Bronchial epithelial cell (primary cell): ENCODE data around the gene SEMA5B. TPM values are rescaled to one million over a fixed set of nuclear protein-coding genes. Genes with fewer than 3 reads are reported as not detected.

Source experiments
- DNase-seq: peaks from one replicate; pipeline ENCODE4 v3.0.0-alpha.2; 2010; ENCODE audit warnings: low read depth
- FAIRE-seq: peaks from 2 replicates; lab custom pipeline; 2011; peaks lifted over from hg19 to GRCh38; lab: Jason Lieb, UNC
- H3K27me3 ChIP-seq: 2 replicates; pipeline ENCODE4 v1.5.1; 2011; ENCODE audit warnings: low read length; ENCODE audit not compliant: control insufficient read depth, insufficient read depth
- H3K36me3 ChIP-seq: 2 replicates; pipeline ENCODE4 v1.5.1; 2011; ENCODE audit warnings: low read length; ENCODE audit not compliant: control insufficient read depth, insufficient read depth
- H3K4me3 ChIP-seq: 2 replicates; pipeline ENCODE4 v1.5.1; 2011; ENCODE audit warnings: mild to moderate bottlenecking, low read depth, low read length, control low read depth
- total RNA-seq: library from RNA; depleted of rRNA; stranded (reverse); fragments of >200 nt; gene quantifications from 2 replicates; pipeline ENCODE4 v1.2.1, GENCODE V29; 2014
- TF ChIP-seq, protein P1 (sequence below): IDR thresholded peaks from 2 replicates; pipeline ENCODE4 v1.5.1; 2011; ENCODE audit warnings: mild to moderate bottlenecking, moderate library complexity, low read length, control low read depth, inconsistent platforms; ENCODE audit not compliant: insufficient read depth, severe bottlenecking

Gene SEMA5B
- total RNA-seq, 1 donor from 2014 or later = under 0.01 TPM

DNA sequence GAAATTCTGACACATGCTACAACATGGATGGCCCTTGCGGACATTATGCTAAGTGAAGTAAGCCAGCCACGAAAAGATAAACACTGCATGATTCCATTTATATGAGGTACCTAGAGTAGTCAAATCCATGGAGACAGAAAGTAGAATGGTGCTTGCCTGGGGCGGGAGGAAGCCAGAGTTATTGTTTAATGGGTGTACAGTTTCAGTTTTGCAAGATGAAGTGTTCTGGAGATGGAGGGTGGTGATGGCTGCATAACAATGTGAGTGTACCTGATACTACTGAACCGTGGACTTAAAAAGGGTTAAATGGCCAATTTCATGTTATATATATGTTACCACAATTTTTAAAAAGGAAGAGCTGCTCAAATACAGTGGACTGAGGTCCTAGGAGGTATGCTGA, 66.9 kb downstream of the SEMA5B start:
- peaks cover 9% of the 10 kb centered on the region for H3K27me3 ChIP-seq
- FAIRE-seq (no peak), DNase-seq (no peak)
- H3K36me3 ChIP-seq = no peaks in the 10 kb centered on the region
- TF ChIP-seq, protein P1, sequence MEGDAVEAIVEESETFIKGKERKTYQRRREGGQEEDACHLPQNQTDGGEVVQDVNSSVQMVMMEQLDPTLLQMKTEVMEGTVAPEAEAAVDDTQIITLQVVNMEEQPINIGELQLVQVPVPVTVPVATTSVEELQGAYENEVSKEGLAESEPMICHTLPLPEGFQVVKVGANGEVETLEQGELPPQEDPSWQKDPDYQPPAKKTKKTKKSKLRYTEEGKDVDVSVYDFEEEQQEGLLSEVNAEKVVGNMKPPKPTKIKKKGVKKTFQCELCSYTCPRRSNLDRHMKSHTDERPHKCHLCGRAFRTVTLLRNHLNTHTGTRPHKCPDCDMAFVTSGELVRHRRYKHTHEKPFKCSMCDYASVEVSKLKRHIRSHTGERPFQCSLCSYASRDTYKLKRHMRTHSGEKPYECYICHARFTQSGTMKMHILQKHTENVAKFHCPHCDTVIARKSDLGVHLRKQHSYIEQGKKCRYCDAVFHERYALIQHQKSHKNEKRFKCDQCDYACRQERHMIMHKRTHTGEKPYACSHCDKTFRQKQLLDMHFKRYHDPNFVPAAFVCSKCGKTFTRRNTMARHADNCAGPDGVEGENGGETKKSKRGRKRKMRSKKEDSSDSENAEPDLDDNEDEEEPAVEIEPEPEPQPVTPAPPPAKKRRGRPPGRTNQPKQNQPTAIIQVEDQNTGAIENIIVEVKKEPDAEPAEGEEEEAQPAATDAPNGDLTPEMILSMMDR = no peak
- no peak overlapping the region for H3K4me3 ChIP-seq

DNA sequence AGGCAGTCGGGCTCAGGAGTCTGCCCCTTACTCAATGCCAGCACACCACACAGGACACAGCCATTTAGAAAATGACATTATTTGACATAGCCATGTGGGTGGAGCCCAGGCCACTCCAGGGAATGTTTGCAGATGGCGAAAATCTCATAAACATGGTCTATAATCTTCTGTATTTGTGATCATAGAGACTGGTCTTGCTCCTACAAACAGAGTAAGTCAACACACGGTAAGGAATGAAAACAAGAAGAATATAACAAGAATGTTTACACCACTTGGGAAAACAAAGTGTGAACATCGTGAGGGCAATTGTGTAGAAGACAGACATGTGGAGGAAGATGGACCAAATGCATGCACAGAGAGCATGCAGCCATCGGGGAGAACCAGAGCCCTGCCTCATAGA, 68.2 kb downstream of the SEMA5B start:
- FAIRE-seq = no peak
- peaks cover 9% of the 10 kb centered on the region for H3K27me3 ChIP-seq
- TF ChIP-seq, protein P1 = no peak
- no peak overlapping the region for H3K4me3 ChIP-seq
- no peaks in the 10 kb centered on the region for H3K36me3 ChIP-seq
- DNase-seq = no peak

DNA sequence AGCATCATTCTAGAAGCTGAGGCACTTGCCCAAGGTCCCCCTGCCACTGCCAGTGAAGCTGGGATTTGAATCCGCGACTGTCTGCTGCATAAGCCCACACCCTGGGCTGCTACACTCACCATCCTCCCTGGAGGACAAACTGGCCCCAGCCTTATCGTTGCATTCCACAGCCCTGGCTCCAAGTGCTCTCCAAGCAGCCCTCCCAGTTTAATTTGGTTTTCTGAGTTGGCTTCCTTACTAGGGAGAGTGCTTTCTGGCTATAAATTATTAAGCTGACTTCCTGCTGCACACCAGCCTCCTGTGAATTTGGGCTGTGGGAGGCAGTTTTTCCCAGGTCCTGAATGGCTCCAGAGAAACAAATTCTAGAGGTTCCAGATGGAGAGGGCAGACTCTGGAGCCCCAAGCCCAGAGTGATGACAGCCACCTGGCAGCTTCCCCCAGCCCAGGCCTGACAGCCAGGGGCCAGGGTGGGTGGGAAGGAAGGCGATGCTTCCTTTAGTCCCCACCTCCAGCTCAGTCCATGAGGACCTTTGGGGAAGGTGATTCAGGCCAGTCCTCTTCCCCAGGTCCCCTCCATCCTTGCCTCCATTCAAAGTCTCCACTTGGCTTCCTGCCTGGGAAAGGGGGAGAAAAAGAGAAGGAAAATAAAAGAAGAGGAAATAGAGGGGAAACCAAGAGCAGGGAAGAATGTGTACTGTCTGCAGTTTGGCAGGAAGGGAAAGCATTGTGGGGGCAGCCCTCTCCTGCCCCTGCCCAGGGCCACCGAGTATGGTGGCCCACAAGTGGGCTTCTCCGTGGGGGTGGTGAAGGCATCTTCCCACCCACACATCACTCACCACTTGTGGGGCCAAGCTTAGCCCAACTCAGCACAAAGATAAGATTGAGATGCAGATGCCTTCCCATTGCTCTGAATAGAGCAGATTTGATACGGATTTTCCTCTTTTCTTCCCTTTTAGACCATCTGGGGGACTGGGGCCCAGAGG, 69.6 kb downstream of the SEMA5B start:
- Histone ChIP-seq H3K27me3 (peaks cover 9% of the 10 kb centered on the region), H3K36me3 (no peaks in the 10 kb centered on the region), H3K4me3 (no peak overlapping the region)
- no peak for FAIRE-seq
- DNase-seq = no peak
- TF ChIP-seq, protein P1 = no peak

- no peak for FAIRE-seq
- peaks cover 6% of the 10 kb centered on the region for H3K27me3 ChIP-seq
- no peak for DNase-seq
- TF ChIP-seq, protein P1 = no peak
- no peaks in the 10 kb centered on the region for H3K36me3 ChIP-seq
- no peak overlapping the region for H3K4me3 ChIP-seq
These were observed 70.7 kb downstream of the SEMA5B start for GRCh38 chr3:122956693-122957455.

GRCh38 chr3:122955916-122956692, 71.5 kb downstream of the SEMA5B start:
- TF ChIP-seq, protein P1 = no peak
- peaks cover 4% of the 10 kb centered on the region for H3K27me3 ChIP-seq
- FAIRE-seq (no peak), DNase-seq (no peak)
- H3K36me3 ChIP-seq = no peaks in the 10 kb centered on the region
- no peak overlapping the region for H3K4me3 ChIP-seq
